Kidney (tissue), 14 donors: ENCODE data around the gene ADCK1. TPM values are rescaled to one million over a fixed set of nuclear protein-coding genes. Genes with fewer than 3 reads are reported as not detected.

ENCODE experiments used
- DNase-seq, 5 donors: peaks; one replicate each; pipeline ENCODE4 v3.0.0-alpha.2; 2013 to 2020
- FAIRE-seq: peaks from 2 replicates; lab custom pipeline; 2012; peaks lifted over from hg19 to GRCh38; lab: Jason Lieb, UNC
- H3K27ac ChIP-seq, 2 donors: one replicate each; pipeline ENCODE4 v1.7.0; 2013; ENCODE audit warnings: low read depth in 2 of 2, low read length in 2 of 2, inconsistent platforms in 1 of 2
- H3K27me3 ChIP-seq: one replicate; pipeline ENCODE4 v1.7.1; 2013; ENCODE audit warnings: low read length, inconsistent platforms; ENCODE audit not compliant: control insufficient read depth, insufficient read depth
- H3K36me3 ChIP-seq, 3 donors: one replicate each; pipeline versions ENCODE4 v1.7.0 to v1.7.1; 2013; ENCODE audit warnings: low read length in 3 of 3, control low read depth in 1 of 3, inconsistent platforms in 1 of 3; ENCODE audit not compliant: insufficient read depth in 3 of 3, control insufficient read depth in 2 of 3
- H3K4me1 ChIP-seq, 3 donors: one replicate each; pipeline versions ENCODE4 v1.7.0 to v1.7.1; 2013; ENCODE audit warnings: low read length in 3 of 3, inconsistent platforms in 1 of 3, low read depth in 1 of 3; ENCODE audit not compliant: control insufficient read depth in 2 of 3, insufficient read depth in 2 of 3
- H3K4me3 ChIP-seq, 3 donors: one replicate each; pipeline versions ENCODE4 v1.7.0 to v1.8.1; 2013; ENCODE audit warnings: low read length in 3 of 3, control low read depth in 1 of 3, inconsistent platforms in 1 of 3
- H3K9ac ChIP-seq, 3 donors: one replicate each; pipeline versions ENCODE4 v1.7.0 to v1.7.1; 2013; ENCODE audit warnings: low read length in 3 of 3, control low read depth in 1 of 3, inconsistent platforms in 1 of 3
- H3K9me3 ChIP-seq, 3 donors: one replicate each; pipeline versions ENCODE4 v1.7.0 to v1.7.1; 2013; ENCODE audit warnings: low read length in 3 of 3, control low read depth in 1 of 3, inconsistent platforms in 1 of 3; ENCODE audit not compliant: control insufficient read depth in 2 of 3, insufficient read depth in 1 of 3
- CTCF ChIP-seq: IDR thresholded peaks from 3 replicates; pipeline ENCODE4 v1.5.1; 2012; ENCODE audit warnings: mild to moderate bottlenecking, moderate library complexity, borderline replicate concordance; ENCODE audit not compliant: insufficient read depth; ENCODE audit errors: extremely low read depth
- intact Hi-C: fragments of 100-400 bp; cut with DNase I; formaldehyde crosslinking; loops from one replicate; pipeline ENCODE4 v1.11.1; 2022
- polyA plus RNA-seq: library from polyadenylated mRNA; stranded (reverse); fragments of 350-450 nt; fragmentation: Illumina TruSeq; extraction: RNeasy Lipid Tissue Mini Kit (QIAGEN cat#74804); gene quantifications from one replicate; pipeline ENCODE4 v1.2.3, GENCODE V29; 2014; ENCODE audit warnings: low read depth, low replicate concordance; ENCODE audit not compliant: insufficient read depth
- total RNA-seq: library from RNA; stranded (reverse); fragmentation: NEBNext Ultra II Directional; extraction: Animal tissue kit (Norgen Biotek cat#: 25700); gene quantifications from one replicate; pipeline ENCODE4 v1.2.1, GENCODE V29; 2021
- donor health status: control.
- donor health status: control.
- donor health status: control.
- donor health status: control.
- donor health status: control.
- donor health status: DM: yes; HTN: yes; CAD: no.
- donor health status: Normal renal cell carcinoma (clear cell type).

The ADCK1 gene
- total and polyA plus RNA-seq, 2 donors from 2014 or later = 8.0 to 10.3 TPM

- Histone ChIP-seq H3K9me3 (no peaks in the 10 kb centered on the region), H3K9ac (no peak overlapping the region), H3K27ac (no peak overlapping the region), H3K36me3 (no peaks in the 10 kb centered on the region), H3K4me1 (no peaks in the 10 kb centered on the region), H3K27me3 (no peaks in the 10 kb centered on the region), H3K4me3 (peak overlapping the region in 2 of 3 donors; percentile 8 to 55)
- TF ChIP-seq CTCF = no peak
- FAIRE-seq (no peak), DNase-seq (peak; percentile 87 to 94 (median 89))
- intact Hi-C loops = no loop called here
Observed at GRCh38 chr14:77965919-77966435, 166.1 kb downstream of the ADCK1 start.

GRCh38 chr14:77967110-77967509 is 167.2 kb downstream of the ADCK1 start:
- TF ChIP-seq CTCF = no peak
- intact Hi-C loops = no loop called here
- no peak for DNase-seq
- no peak overlapping the region for H3K27ac ChIP-seq
- H3K9ac ChIP-seq = no peak overlapping the region
- H3K9me3 ChIP-seq = no peaks in the 10 kb centered on the region
- no peaks in the 10 kb centered on the region for H3K27me3 ChIP-seq
- no peak for FAIRE-seq
- H3K4me3 ChIP-seq = no peak overlapping the region
- H3K36me3 ChIP-seq = no peaks in the 10 kb centered on the region
- no peaks in the 10 kb centered on the region for H3K4me1 ChIP-seq

- FAIRE-seq (no peak), DNase-seq (no peak)
- Histone ChIP-seq H3K9me3 (no peaks in the 10 kb centered on the region), H3K36me3 (no peaks in the 10 kb centered on the region), H3K27me3 (no peaks in the 10 kb centered on the region), H3K9ac (no peak overlapping the region), H3K4me1 (no peaks in the 10 kb centered on the region), H3K4me3 (no peak overlapping the region), H3K27ac (no peak overlapping the region)
- intact Hi-C loops = no loop called here
- no peak for TF ChIP-seq CTCF
Observed at GRCh38 chr14:77970646-77971045, 170.7 kb downstream of the ADCK1 start.

- H3K27me3 ChIP-seq = no peaks in the 10 kb centered on the region
- H3K9ac ChIP-seq = no peak overlapping the region
- H3K4me1 ChIP-seq = no peaks in the 10 kb centered on the region
- TF ChIP-seq CTCF = no peak
- no peaks in the 10 kb centered on the region for H3K36me3 ChIP-seq
- no peak for FAIRE-seq
- intact Hi-C loops = no loop called here
- H3K9me3 ChIP-seq = no peaks in the 10 kb centered on the region
- H3K27ac ChIP-seq = no peak overlapping the region
- H3K4me3 ChIP-seq = no peak overlapping the region
- no peak for DNase-seq
Observed at GRCh38 chr14:77973246-77973645, 173.3 kb downstream of the ADCK1 start.
